ENCODE data around the gene NAA11. TPM values are rescaled to one million over a fixed set of nuclear protein-coding genes. Genes with fewer than 3 reads are reported as not detected.
A peak's percentile ranks its signal among the peaks of the same experiment; 100 is the strongest.

The NAA11 gene
- polyA plus RNA-seq, 4 donors = not detected

DNA sequence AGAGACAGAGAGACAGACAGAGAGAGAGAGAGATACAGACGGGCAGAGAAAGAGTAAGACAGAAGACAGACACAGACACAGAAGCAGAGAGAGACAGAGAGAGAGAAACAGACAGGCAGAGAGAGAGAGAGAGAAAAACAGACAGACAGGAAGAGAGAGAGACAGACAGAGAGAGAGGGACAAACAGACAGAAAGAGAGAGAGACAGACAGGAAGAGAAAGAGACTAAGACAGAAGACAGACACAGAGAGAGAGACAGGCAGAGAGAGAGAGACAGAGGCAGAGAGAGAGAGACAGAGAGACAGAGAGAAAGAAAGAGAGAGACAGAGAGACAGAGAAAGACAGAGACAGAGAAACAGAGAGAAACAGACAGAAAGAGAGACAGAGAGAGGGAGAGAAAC is 27.2 kb upstream of the NAA11 start:
- DNase-seq (no peak), FAIRE-seq (peak; percentile 51)
- Histone ChIP-seq H3K9me3 (ENCODE audit: control insufficient read depth in 2 of 2, insufficient read depth in 1 of 2, low read depth in 1 of 2, low read length in 1 of 2) (no peaks in the 10 kb centered on the region), H3K36me3 (ENCODE audit: control insufficient read depth in 3 of 3, insufficient read depth in 2 of 3, low read depth in 1 of 3, low read length in 3 of 3) (no peaks in the 10 kb centered on the region), H3K4me3 (ENCODE audit: low read depth in 1 of 3, low read length in 3 of 3) (no peak overlapping the region), H3K27me3 (ENCODE audit: control insufficient read depth in 3 of 3, insufficient read depth in 3 of 3, low read length in 3 of 3) (no peaks in the 10 kb centered on the region), H3K27ac (ENCODE audit: low read depth in 1 of 3, low read length in 2 of 3) (no peak overlapping the region), H3K4me1 (ENCODE audit: control insufficient read depth in 3 of 3, insufficient read depth in 2 of 3, low read depth in 1 of 3, low read length in 2 of 3) (no peaks in the 10 kb centered on the region)
- WGBS, 3 donors = 50 to 74% (median 73%) methylated on average over 1 of the region's 1 CpG

DNA sequence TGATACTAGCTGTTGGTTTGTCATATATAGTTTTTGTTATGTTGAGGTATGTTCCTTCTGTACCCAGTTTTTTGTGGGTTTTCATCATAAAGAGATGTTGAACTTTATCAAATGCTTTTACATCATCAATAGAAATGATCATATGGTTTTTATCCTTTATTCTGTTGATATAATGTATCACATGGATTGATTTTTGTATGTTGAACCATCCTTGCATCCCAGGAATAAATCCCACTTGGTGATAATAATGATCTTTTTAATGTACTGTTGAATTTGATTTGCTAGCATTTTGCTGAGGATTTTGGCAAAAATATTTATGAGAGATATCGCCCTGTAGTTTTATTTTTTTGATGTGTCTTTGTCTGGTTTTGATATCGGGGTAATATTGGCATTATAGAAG is 22.5 kb upstream of the NAA11 start:
- FAIRE-seq (no peak), DNase-seq (no peak)
- H3K27me3 ChIP-seq (ENCODE audit: control insufficient read depth in 3 of 3, insufficient read depth in 3 of 3, low read length in 3 of 3) = no peaks in the 10 kb centered on the region
- peaks cover 0 to 4% of the 10 kb centered on the region in 2 donors for H3K9me3 ChIP-seq (ENCODE audit: control insufficient read depth in 2 of 2, insufficient read depth in 1 of 2, low read depth in 1 of 2, low read length in 1 of 2)
- H3K4me3 ChIP-seq (ENCODE audit: low read depth in 1 of 3, low read length in 3 of 3) = no peak overlapping the region
- WGBS, 3 donors = 82 to 94% (median 88%) methylated on average over 2 of the region's 2 CpGs
- H3K4me1 ChIP-seq (ENCODE audit: control insufficient read depth in 3 of 3, insufficient read depth in 2 of 3, low read depth in 1 of 3, low read length in 2 of 3) = no peaks in the 10 kb centered on the region
- no peak overlapping the region for H3K27ac ChIP-seq (ENCODE audit: low read depth in 1 of 3, low read length in 2 of 3)
- no peaks in the 10 kb centered on the region for H3K36me3 ChIP-seq (ENCODE audit: control insufficient read depth in 3 of 3, insufficient read depth in 2 of 3, low read depth in 1 of 3, low read length in 3 of 3)

GRCh38 chr4:79341893-79342653 is 16.2 kb upstream of the NAA11 start:
- H3K36me3 ChIP-seq (ENCODE audit: control insufficient read depth in 3 of 3, insufficient read depth in 2 of 3, low read depth in 1 of 3, low read length in 3 of 3) = no peaks in the 10 kb centered on the region
- no peak overlapping the region for H3K27ac ChIP-seq (ENCODE audit: low read depth in 1 of 3, low read length in 2 of 3)
- FAIRE-seq (no peak), DNase-seq (no peak)
- peaks cover 0 to 10% of the 10 kb centered on the region in 2 donors for H3K9me3 ChIP-seq (ENCODE audit: control insufficient read depth in 2 of 2, insufficient read depth in 1 of 2, low read depth in 1 of 2, low read length in 1 of 2)
- 63 to 92% (median 83%) methylated on average over 3 of the region's 3 CpGs for WGBS, 3 donors
- no peaks in the 10 kb centered on the region for H3K4me1 ChIP-seq (ENCODE audit: control insufficient read depth in 3 of 3, insufficient read depth in 2 of 3, low read depth in 1 of 3, low read length in 2 of 3)
- no peak overlapping the region for H3K4me3 ChIP-seq (ENCODE audit: low read depth in 1 of 3, low read length in 3 of 3)
- H3K27me3 ChIP-seq (ENCODE audit: control insufficient read depth in 3 of 3, insufficient read depth in 3 of 3, low read length in 3 of 3) = no peaks in the 10 kb centered on the region

- no peak overlapping the region for H3K4me3 ChIP-seq (ENCODE audit: low read depth in 1 of 3, low read length in 3 of 3)
- no peak overlapping the region for H3K27ac ChIP-seq (ENCODE audit: low read depth in 1 of 3, low read length in 2 of 3)
- no peaks in the 10 kb centered on the region for H3K36me3 ChIP-seq (ENCODE audit: control insufficient read depth in 3 of 3, insufficient read depth in 2 of 3, low read depth in 1 of 3, low read length in 3 of 3)
- no peaks in the 10 kb centered on the region for H3K4me1 ChIP-seq (ENCODE audit: control insufficient read depth in 3 of 3, insufficient read depth in 2 of 3, low read depth in 1 of 3, low read length in 2 of 3)
- DNase-seq (no peak), FAIRE-seq (no peak)
- 91 to 97% (median 93%) methylated on average over 2 of the region's 2 CpGs for WGBS, 3 donors
- H3K27me3 ChIP-seq (ENCODE audit: control insufficient read depth in 3 of 3, insufficient read depth in 3 of 3, low read length in 3 of 3) = no peaks in the 10 kb centered on the region
- H3K9me3 ChIP-seq (ENCODE audit: control insufficient read depth in 2 of 2, insufficient read depth in 1 of 2, low read depth in 1 of 2, low read length in 1 of 2) = peaks cover 0 to 7% of the 10 kb centered on the region in 2 donors
Observed at GRCh38 chr4:79340568-79340967, 14.7 kb upstream of the NAA11 start.

DNA sequence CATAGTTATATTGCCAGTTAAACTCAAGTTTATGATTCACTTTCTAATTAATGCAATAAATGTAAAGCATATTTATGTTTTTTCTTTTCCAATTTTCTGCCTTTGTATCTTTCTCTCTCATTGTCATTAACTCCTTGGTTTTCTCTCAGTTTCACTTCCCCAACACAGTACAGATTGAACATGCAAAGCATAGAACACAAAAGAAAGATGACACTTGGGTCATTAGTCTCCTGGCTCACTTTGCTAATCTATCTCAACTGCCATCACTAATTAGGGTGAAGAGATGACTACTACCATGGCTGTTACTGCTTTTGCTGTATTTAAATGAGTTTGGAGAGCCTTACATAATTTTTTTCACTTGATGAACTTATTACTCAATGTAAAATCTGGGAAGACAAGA is 12.3 kb upstream of the NAA11 start:
- DNase-seq = no peak
- H3K36me3 ChIP-seq (ENCODE audit: control insufficient read depth in 3 of 3, insufficient read depth in 2 of 3, low read depth in 1 of 3, low read length in 3 of 3) = no peaks in the 10 kb centered on the region
- H3K27me3 ChIP-seq (ENCODE audit: control insufficient read depth in 3 of 3, insufficient read depth in 3 of 3, low read length in 3 of 3) = no peaks in the 10 kb centered on the region
- no peak overlapping the region for H3K4me3 ChIP-seq (ENCODE audit: low read depth in 1 of 3, low read length in 3 of 3)
- no peak for FAIRE-seq
- peaks cover 0 to 7% of the 10 kb centered on the region in 2 donors for H3K9me3 ChIP-seq (ENCODE audit: control insufficient read depth in 2 of 2, insufficient read depth in 1 of 2, low read depth in 1 of 2, low read length in 1 of 2)
- H3K27ac ChIP-seq (ENCODE audit: low read depth in 1 of 3, low read length in 2 of 3) = no peak overlapping the region
- no peaks in the 10 kb centered on the region for H3K4me1 ChIP-seq (ENCODE audit: control insufficient read depth in 3 of 3, insufficient read depth in 2 of 3, low read depth in 1 of 3, low read length in 2 of 3)

DNA sequence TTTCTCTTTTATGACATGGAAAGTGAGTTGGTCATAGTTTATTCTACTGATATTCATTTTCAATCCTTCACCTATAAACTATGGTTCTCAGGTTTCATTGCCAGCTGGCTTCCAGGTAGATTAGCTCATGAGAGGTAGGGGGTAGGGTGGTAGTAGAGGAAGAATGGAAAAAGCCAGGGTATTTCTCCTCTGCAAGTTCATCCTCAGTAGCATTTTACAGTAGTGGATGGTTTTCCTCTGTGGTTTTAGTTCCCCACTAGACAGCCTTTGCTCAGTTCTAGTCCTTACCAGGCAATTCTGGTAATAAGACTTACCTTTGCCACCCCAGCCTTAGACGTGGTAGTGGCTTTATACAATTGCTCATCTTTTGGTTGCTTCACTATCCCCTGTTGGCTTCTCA is 8.9 kb upstream of the NAA11 start:
- Histone ChIP-seq H3K27me3 (ENCODE audit: control insufficient read depth in 3 of 3, insufficient read depth in 3 of 3, low read length in 3 of 3) (no peaks in the 10 kb centered on the region), H3K9me3 (ENCODE audit: control insufficient read depth in 2 of 2, insufficient read depth in 1 of 2, low read depth in 1 of 2, low read length in 1 of 2) (no peaks in the 10 kb centered on the region), H3K27ac (ENCODE audit: low read depth in 1 of 3, low read length in 2 of 3) (no peak overlapping the region), H3K4me1 (ENCODE audit: control insufficient read depth in 3 of 3, insufficient read depth in 2 of 3, low read depth in 1 of 3, low read length in 2 of 3) (no peaks in the 10 kb centered on the region), H3K36me3 (ENCODE audit: control insufficient read depth in 3 of 3, insufficient read depth in 2 of 3, low read depth in 1 of 3, low read length in 3 of 3) (no peaks in the 10 kb centered on the region), H3K4me3 (ENCODE audit: low read depth in 1 of 3, low read length in 3 of 3) (no peak overlapping the region)
- FAIRE-seq (no peak), DNase-seq (no peak)
- 52 to 71% (median 60%) methylated on average over 1 of the region's 1 CpG for WGBS, 3 donors

DNA sequence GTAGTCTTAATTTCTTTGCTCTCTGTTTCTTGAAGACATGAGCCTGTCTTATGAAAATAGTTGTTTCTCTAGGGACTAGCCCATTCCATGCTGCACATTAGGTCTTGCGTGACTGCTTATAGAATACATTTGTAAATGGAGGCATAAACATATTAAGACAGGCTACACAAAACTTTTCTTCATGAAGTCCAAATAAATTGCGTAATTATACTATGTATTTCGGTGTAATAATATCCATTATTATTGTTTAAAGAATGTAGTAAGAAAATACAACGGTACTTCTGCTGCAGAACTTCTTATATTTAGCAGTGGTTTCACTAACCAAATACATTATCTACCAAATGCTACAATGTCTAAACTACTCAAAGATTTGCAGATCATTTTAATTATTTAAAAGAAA is 8.5 kb upstream of the NAA11 start:
- no peaks in the 10 kb centered on the region for H3K4me1 ChIP-seq (ENCODE audit: control insufficient read depth in 3 of 3, insufficient read depth in 2 of 3, low read depth in 1 of 3, low read length in 2 of 3)
- no peak overlapping the region for H3K27ac ChIP-seq (ENCODE audit: low read depth in 1 of 3, low read length in 2 of 3)
- DNase-seq (no peak), FAIRE-seq (no peak)
- WGBS, 3 donors = 65 to 67% (median 66%) methylated on average over 4 of the region's 4 CpGs
- H3K9me3 ChIP-seq (ENCODE audit: control insufficient read depth in 2 of 2, insufficient read depth in 1 of 2, low read depth in 1 of 2, low read length in 1 of 2) = no peaks in the 10 kb centered on the region
- H3K27me3 ChIP-seq (ENCODE audit: control insufficient read depth in 3 of 3, insufficient read depth in 3 of 3, low read length in 3 of 3) = no peaks in the 10 kb centered on the region
- H3K36me3 ChIP-seq (ENCODE audit: control insufficient read depth in 3 of 3, insufficient read depth in 2 of 3, low read depth in 1 of 3, low read length in 3 of 3) = no peaks in the 10 kb centered on the region
- H3K4me3 ChIP-seq (ENCODE audit: low read depth in 1 of 3, low read length in 3 of 3) = no peak overlapping the region

DNA sequence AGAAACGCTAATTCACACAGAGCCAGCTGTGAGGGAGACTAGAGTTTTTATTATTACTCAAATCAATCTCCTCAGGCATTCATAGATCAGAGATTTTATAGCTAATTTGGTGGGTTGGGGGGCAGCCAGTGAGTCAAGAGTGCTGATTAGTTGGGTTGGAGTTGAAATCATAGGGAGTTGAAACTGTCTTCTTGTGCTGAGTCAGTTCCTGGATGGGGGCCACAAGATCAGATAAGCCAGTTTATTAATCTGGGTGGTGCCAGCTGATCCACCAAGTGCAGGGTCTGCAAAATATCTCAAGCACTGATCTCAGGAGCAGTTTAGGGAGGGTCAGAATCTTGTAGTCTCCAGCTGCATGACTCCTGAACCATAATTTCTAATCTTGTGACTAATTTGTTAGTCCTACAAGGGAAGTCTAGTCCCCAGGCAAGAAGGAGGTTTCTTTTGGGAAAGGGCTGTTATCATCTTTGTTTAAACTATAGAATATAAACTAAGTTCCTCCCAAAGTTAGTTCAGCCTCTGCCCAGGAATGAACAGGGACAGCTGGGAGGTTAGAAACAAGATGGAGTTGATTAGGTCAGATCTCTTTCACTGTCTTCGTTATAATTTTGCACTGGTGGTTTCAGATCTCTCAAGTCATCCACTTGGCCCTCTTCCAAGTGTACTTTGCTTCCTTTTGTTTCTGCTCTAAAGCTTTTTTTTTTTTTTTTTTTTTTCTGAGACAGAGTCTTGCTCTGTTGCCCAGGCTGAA is 5.4 kb upstream of the NAA11 start:
- H3K9me3 ChIP-seq (ENCODE audit: control insufficient read depth in 2 of 2, insufficient read depth in 1 of 2, low read depth in 1 of 2, low read length in 1 of 2) = no peaks in the 10 kb centered on the region
- H3K27ac ChIP-seq (ENCODE audit: low read depth in 1 of 3, low read length in 2 of 3) = no peak overlapping the region
- DNase-seq (peak; percentile 27 to 37), FAIRE-seq (no peak)
- H3K4me3 ChIP-seq (ENCODE audit: low read depth in 1 of 3, low read length in 3 of 3) = no peak overlapping the region
- H3K27me3 ChIP-seq (ENCODE audit: control insufficient read depth in 3 of 3, insufficient read depth in 3 of 3, low read length in 3 of 3) = no peaks in the 10 kb centered on the region
- WGBS, 3 donors = 32 to 45% (median 44%) methylated on average over 2 of the region's 2 CpGs
- no peaks in the 10 kb centered on the region for H3K36me3 ChIP-seq (ENCODE audit: control insufficient read depth in 3 of 3, insufficient read depth in 2 of 3, low read depth in 1 of 3, low read length in 3 of 3)
- H3K4me1 ChIP-seq (ENCODE audit: control insufficient read depth in 3 of 3, insufficient read depth in 2 of 3, low read depth in 1 of 3, low read length in 2 of 3) = no peaks in the 10 kb centered on the region

Measured in small intestine (tissue), 7 donors.